SK-N-SH (cell line): Measurements from ENCODE around the gene IL13.

Source experiments
- CTCF ChIP-seq: fragments of 200-600 bp; sonication (generic); IDR thresholded peaks from 2 replicates; pipeline ENCODE4 v1.6.1; 2017; ENCODE audit warnings: antibody characterized with exemption, mild to moderate bottlenecking, moderate library complexity
- EP300 ChIP-seq, 2 experiments: IDR thresholded peaks; 2 replicates each; pipeline versions ENCODE4 v1.4.0 to v1.6.1; 2012; ENCODE audit warnings: borderline replicate concordance in 1 of 2, low read depth in 1 of 2, low read length in 1 of 2
- FOXM1 ChIP-seq: IDR thresholded peaks from 2 replicates; pipeline ENCODE4 v1.4.0; 2012; ENCODE audit warnings: low read depth, mild to moderate bottlenecking
- GATA2 ChIP-seq: sonication (generic); formaldehyde crosslinking; IDR thresholded peaks from 2 replicates; pipeline ENCODE4 v1.5.0; 2020; ENCODE audit warnings: mild to moderate bottlenecking, missing genetic modification reagents
- JUND ChIP-seq: IDR thresholded peaks from 2 replicates; pipeline ENCODE4 v1.4.0; 2012
- NRF1 ChIP-seq: IDR thresholded peaks from 2 replicates; pipeline ENCODE4 v1.6.1; 2012; ENCODE audit warnings: low read depth, mild to moderate bottlenecking, low read length
- POLR2AphosphoS5 ChIP-seq: IDR thresholded peaks from 2 replicates; pipeline ENCODE4 v1.6.1; 2012; ENCODE audit warnings: low read depth, low read length
- REST ChIP-seq: IDR thresholded peaks from 2 replicates; pipeline ENCODE4 v1.6.1; 2012; ENCODE audit warnings: mild to moderate bottlenecking, low read depth, low read length, moderate library complexity

- TF ChIP-seq NRF1 (no peak), CTCF (no peak), JUND (no peak), REST (no peak), FOXM1 (no peak), EP300 (IDR thresholded peaks at IDR 0.05; ENCODE audit: borderline replicate concordance in 1 of 2, low read depth in 1 of 2, low read length in 1 of 2) (no peak), POLR2AphosphoS5 (no peak), GATA2 (CRISPR knock-in tag) (no peak)
Measured at GRCh38 chr5:132657676-132658380, at the start of gene IL13.
